OCI-LY1 (cell line): ENCODE results near the gene HORMAD2.

ENCODE experiments used
- H2AFZ ChIP-seq: fragments of 200-600 bp; sonication (generic), shearing (Covaris generic); 2 replicates; pipeline ENCODE4 v1.6.0; 2014; ENCODE audit warnings: antibody characterized with exemption, mild to moderate bottlenecking, low read length
- H3F3A ChIP-seq: fragments of 200-600 bp; sonication (generic), shearing (Covaris generic); 2 replicates; pipeline ENCODE4 v1.6.0; 2014; ENCODE audit warnings: mild to moderate bottlenecking, antibody characterized with exemption, low read length, moderate library complexity; ENCODE audit not compliant: insufficient read depth
- H3K27ac ChIP-seq: fragments of 200-600 bp; sonication (generic); 2 replicates; pipeline ENCODE4 v1.5.1; 2014; ENCODE audit warnings: low read length, mixed run types, mild to moderate bottlenecking, low read depth; ENCODE audit not compliant: poor library complexity, severe bottlenecking
- H3K27me3 ChIP-seq: fragments of 200-600 bp; sonication (generic); 2 replicates; pipeline ENCODE4 v1.6.0; 2014; ENCODE audit warnings: antibody characterized with exemption, mild to moderate bottlenecking, low read length, moderate library complexity; ENCODE audit not compliant: insufficient read depth
- H3K36me3 ChIP-seq: fragments of 200-600 bp; sonication (generic); 2 replicates; pipeline ENCODE4 v1.6.1; 2014; ENCODE audit warnings: mild to moderate bottlenecking, antibody characterized with exemption, low read length, moderate library complexity, mixed read lengths; ENCODE audit not compliant: insufficient read depth
- H3K4me1 ChIP-seq: fragments of 200-600 bp; sonication (generic); 2 replicates; pipeline ENCODE4 v1.5.1; 2014; ENCODE audit warnings: mild to moderate bottlenecking, low read length, moderate library complexity; ENCODE audit not compliant: insufficient read depth, severe bottlenecking
- H3K4me2 ChIP-seq: fragments of 200-600 bp; sonication (generic), shearing (Covaris generic); 2 replicates; pipeline ENCODE4 v1.6.1; 2014; ENCODE audit warnings: low read length
- H3K4me3 ChIP-seq: fragments of 200-600 bp; sonication (generic); 2 replicates; pipeline ENCODE4 v1.5.1; 2014; ENCODE audit warnings: low read length, low read depth, mild to moderate bottlenecking, mixed read lengths; ENCODE audit not compliant: poor library complexity, severe bottlenecking
- H3K79me2 ChIP-seq: fragments of 200-600 bp; shearing (Covaris generic); 2 replicates; pipeline ENCODE4 v1.6.1; 2016; ENCODE audit warnings: mixed run types, low read length, mixed read lengths; ENCODE audit not compliant: insufficient read depth
- H3K9ac ChIP-seq: fragments of 200-600 bp; sonication (generic), shearing (Covaris generic); 2 replicates; pipeline ENCODE4 v1.6.1; 2014; ENCODE audit warnings: mild to moderate bottlenecking, low read length, mixed read lengths
- H3K9me2 ChIP-seq: fragments of 200-600 bp; sonication (generic), shearing (Covaris generic); 2 replicates; pipeline ENCODE4 v1.6.1; 2014; ENCODE audit warnings: low read depth, mild to moderate bottlenecking, low read length, mixed read lengths
- H3K9me3 ChIP-seq: fragments of 200-600 bp; shearing (Covaris generic); 2 replicates; pipeline ENCODE4 v1.6.1; 2014; ENCODE audit warnings: low read length, mixed read lengths
- H4K20me1 ChIP-seq: fragments of 200-600 bp; sonication (generic), shearing (Covaris generic); 2 replicates; pipeline ENCODE4 v1.6.0; 2016; ENCODE audit warnings: mild to moderate bottlenecking, low read length; ENCODE audit not compliant: insufficient read depth
- CTCF ChIP-seq: fragments of 200-600 bp; sonication (generic), shearing (Covaris generic); IDR thresholded peaks from 2 replicates; pipeline ENCODE4 v1.5.1; 2017; ENCODE audit warnings: mild to moderate bottlenecking, antibody characterized with exemption, low read length, moderate library complexity, mixed read lengths
- EZH2 ChIP-seq: fragments of 200-600 bp; sonication (generic), shearing (Covaris generic); IDR thresholded peaks from 2 replicates; pipeline ENCODE4 v1.8.0; 2017; ENCODE audit warnings: borderline replicate concordance, mixed run types, mild to moderate bottlenecking, antibody characterized with exemption, low read length, moderate library complexity, mixed read lengths

Gene HORMAD2

GRCh38 chr22:30175690-30176288 lies 95.5 kb downstream of the HORMAD2 start:
- TF ChIP-seq EZH2: no peak
- TF ChIP-seq CTCF: no peak
- H3F3A ChIP-seq: no peaks in the 10 kb centered on the region
- H3K9ac ChIP-seq: no peak overlapping the region
- H3K9me3 ChIP-seq: no peaks in the 10 kb centered on the region
- no peaks in the 10 kb centered on the region for H4K20me1 ChIP-seq
- H3K36me3 ChIP-seq: no peaks in the 10 kb centered on the region
- H3K27ac ChIP-seq: no peak overlapping the region
- H3K9me2 ChIP-seq: no peaks in the 10 kb centered on the region
- no peak overlapping the region for H3K4me2 ChIP-seq
- peaks cover 8% of the 10 kb centered on the region; the same call in 1 of the 2 replicates for H3K27me3 ChIP-seq
- no peak overlapping the region for H3K4me3 ChIP-seq
- no peak overlapping the region for H2AFZ ChIP-seq
- no peaks in the 10 kb centered on the region for H3K79me2 ChIP-seq
- no peaks in the 10 kb centered on the region for H3K4me1 ChIP-seq

GRCh38 chr22:30176431-30176830 lies 96.2 kb downstream of the HORMAD2 start:
- Histone ChIP-seq H3K4me2 (no peak overlapping the region), H3K27ac (no peak overlapping the region), H3F3A (no peaks in the 10 kb centered on the region), H3K27me3 (peaks cover 8% of the 10 kb centered on the region; the same call in 1 of the 2 replicates), H3K79me2 (no peaks in the 10 kb centered on the region), H3K4me1 (no peaks in the 10 kb centered on the region), H3K4me3 (no peak overlapping the region), H3K9me3 (no peaks in the 10 kb centered on the region), H4K20me1 (no peaks in the 10 kb centered on the region), H3K9ac (no peak overlapping the region), H3K36me3 (no peaks in the 10 kb centered on the region), H2AFZ (no peak overlapping the region), H3K9me2 (no peaks in the 10 kb centered on the region)
- no peak for TF ChIP-seq CTCF
- no peak for TF ChIP-seq EZH2

GRCh38 chr22:30178181-30179126 lies 98.2 kb downstream of the HORMAD2 start:
- Histone ChIP-seq H3K4me1 (no peaks in the 10 kb centered on the region), H3K79me2 (no peaks in the 10 kb centered on the region), H3K9me2 (no peaks in the 10 kb centered on the region), H3K9me3 (no peaks in the 10 kb centered on the region), H3K4me2 (no peak overlapping the region), H3K9ac (no peak overlapping the region), H3K27me3 (peaks cover 4% of the 10 kb centered on the region; the same call in 1 of the 2 replicates), H3F3A (no peaks in the 10 kb centered on the region), H4K20me1 (no peaks in the 10 kb centered on the region), H3K27ac (no peak overlapping the region), H3K36me3 (no peaks in the 10 kb centered on the region), H2AFZ (no peak overlapping the region), H3K4me3 (no peak overlapping the region)
- TF ChIP-seq EZH2: no peak
- TF ChIP-seq CTCF: no peak
